ENCODE measurements around the gene ESRRG.

ESRRG gene

DNA sequence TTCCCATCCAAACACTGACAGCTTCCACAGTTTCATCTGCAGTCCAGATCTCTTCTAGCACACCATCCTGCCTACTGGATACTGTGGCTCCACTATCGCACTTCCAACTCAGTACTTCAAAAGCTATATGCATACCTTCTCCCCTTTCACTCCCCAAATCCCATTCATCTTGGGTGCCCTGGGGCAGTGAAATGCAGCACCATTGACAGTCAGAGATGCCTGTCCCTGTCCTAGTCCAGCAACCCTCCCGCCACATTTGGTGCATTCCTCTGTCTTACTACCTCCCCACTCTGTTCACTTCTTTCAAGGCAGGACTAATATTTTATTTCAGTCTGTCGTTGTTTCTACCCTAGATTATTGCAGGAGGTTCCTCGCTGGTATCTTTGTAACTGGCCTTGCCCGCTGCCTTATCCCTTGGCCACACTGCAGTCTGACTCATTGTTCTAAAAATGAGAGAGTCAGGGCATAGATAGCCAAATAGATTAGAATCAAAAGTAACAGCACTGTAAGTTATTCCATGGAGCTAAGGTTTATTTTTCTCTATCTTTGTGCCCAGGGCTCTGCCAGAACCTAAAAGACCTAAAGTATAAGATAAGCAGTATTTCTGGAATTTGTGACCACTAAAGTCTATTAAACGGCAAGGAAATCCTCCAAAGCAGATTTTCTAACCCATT is 96.7 kb downstream of the ESRRG start:
- no peak for DNase-seq

DNA sequence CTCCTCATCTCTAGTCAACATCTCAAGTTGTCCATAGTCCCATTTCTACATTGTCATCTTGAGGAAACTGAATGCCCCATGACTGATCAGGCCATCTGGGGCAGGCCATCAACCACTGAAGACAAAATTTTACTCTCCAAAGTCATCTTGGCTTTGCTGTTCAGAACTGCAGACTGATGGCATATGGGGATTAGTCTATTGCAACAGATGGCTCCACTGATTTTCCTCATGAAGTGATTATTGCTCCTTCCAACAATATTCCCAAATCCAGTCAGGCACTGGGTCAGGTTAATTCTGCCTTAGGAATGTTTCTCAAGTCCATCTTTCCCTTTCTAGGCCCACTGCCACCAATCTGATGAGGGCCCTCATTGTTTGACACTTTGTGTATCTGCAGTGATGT is 101.7 kb downstream of the ESRRG start:
- peak; percentile 2 for DNase-seq

DNA sequence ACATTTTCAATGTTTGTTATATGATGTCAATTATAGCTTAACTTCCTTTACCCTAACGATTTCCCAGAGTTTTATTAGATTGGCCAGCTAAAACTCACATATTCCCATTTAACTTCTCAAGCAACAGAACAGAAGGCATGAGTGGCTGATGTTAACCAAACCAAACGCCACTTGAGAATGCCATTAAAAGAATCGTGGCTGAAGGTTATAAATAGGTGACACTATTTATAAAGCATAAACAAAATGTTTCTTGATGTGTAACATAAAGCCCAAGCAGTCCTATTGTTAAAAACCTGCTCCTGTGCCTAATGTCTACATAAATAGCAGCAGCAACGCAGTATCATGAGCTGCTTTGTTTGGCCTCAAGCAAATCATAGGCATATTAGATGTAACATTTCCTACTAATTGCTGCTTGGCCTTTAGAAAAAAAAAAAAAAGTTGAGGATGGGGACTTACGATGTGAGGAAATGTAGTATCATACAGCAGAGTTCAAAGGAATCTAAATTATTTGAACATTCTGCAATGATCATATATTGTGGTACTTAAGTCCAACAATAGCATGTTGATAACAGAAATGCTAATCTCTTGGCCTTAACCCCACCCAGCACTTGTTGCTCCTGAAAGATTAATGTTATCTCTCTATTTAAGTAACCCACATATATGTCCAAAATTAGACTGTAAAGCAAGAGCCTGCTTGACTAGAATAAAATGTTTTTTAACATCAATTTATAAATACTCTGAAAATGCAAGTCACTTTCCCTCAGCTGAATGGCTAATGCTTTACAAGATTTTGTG is 106.0 kb downstream of the ESRRG start:
- DNase-seq = no peak

DNA sequence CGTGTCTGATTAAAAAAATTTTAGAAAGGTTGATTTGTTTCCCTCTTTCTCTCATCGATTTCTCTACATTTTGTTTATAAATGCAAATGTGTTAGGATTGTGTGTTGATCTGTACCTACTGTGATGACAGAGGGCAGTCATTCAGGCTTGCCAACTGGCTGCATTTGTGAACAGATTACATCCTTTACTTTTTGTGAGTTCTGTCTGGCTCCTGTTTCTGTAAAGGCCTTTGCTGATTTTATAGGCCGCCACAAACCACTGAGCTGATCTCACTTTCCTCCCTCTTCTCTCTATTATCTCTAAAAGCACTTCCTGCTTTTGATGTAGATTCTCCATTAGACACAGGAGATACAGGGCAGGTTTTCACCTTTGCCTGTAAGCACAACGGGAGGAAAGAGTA is 106.8 kb downstream of the ESRRG start:
- no peak for DNase-seq

DNA sequence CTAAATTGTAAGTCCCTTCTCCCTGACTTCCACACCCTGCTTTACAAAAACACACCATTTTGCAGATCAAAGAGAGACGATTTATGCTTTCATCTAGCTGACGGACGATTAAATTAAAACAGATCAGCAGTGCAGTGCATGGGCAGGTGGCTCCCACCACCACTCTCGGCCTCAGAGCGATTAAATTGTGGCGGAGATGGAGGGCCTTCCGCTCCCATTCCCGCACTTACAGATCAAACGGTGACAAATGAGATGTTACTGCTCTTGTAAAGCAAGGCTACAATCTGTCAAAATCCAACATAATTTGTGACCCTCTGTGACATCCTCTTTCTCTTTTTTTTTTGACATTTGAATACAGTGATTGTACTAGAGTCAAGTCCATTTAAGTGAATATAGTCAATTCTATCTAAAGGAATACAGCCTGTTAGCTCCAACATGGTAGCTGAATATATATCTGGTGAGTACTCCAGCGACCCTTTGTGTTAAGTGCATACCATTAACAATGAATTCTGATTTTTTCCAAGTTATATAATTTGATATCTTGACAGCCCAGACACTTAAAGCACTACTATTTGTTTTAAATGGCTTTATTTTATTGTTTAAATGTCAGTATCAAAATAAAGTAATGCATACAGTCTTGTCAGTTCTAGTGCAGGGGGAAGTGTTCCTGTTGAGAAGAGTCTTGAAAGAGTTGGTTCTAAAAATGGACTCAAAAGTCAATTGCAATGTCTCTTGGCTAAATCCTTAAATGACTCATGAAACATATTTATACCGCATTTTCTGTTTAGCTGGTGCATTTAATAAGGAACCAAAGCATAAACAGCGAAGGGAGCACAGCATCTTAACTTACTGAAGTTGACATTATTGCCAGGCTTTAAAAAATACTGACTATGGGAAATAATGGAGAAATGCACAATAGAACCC is 109.0 kb downstream of the ESRRG start:
- no peak for DNase-seq

DNA sequence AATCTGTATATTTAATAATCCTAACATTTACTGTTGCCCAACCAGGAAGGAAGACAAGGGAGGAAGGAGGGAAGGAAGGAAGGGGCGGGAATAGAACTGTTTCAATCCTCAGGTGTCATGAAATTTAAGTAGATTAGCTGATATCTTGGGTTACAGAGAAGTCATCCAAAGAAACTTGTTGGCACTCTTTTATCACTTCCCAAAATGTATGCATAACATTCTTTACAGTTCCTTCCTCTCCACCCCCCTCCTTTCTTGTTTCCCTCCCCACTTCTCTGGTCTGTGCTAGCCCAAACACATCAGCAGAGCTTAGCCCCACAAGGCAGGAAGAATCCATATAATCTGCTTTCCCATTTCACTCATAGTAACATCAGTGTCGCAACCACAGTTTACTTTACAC is 110.9 kb downstream of the ESRRG start:
- no peak for DNase-seq

DNA sequence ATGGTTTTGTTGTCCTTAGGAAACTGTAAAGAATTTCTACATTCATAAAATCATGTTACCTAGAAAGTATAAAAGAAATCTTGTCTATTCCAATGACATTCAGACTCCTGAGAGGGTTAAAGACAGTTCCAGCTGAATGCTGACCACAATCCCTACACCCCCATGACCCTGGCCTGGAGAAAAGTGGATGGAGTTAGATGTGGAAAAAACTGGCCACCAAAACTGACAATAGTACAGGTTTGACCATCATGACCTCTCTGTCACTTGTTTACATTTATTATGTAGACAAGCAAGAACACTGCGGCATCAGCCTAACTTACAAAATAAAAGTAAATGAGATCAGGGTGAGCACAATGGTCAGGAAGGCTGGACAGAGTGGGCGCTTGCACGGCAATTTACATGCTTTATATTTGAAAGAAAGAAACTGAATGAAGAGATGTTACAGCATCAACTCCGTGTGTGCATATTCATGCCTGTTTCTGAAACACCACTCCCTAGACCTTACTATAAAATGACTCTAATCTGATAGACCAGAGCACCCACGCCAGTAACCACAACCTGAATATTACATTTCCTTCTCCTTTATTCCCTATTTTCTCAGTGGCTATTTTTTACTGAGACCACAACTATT is 116.0 kb downstream of the ESRRG start:
- DNase-seq = no peak

DNA sequence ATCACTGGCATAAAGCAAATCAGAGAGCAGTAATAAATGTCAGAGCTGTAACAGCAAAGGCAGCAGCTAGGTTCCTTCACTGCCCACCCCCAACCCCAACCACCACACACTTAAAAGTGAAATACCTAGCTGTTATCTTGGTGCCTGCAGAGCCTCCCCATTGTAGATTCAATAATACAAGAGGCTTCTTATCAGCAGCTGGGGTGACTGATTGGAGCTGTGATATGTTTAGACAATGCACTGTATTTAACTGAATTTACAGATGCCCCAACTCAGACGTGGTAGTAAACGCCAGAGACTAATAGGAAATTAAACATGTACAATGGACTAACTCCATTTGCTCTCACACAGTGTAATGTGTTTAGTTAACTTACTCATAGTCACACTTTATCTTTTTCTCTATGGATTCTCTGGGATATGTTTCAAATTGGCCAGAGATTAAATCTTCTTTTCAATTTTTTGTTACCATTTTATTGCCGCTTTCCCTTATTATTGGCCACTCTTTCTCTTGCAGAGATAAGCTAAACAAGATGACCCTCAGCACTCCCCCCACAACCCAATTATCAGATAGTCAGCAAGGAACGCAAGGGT is 117.1 kb downstream of the ESRRG start:
- no peak for DNase-seq

DNA sequence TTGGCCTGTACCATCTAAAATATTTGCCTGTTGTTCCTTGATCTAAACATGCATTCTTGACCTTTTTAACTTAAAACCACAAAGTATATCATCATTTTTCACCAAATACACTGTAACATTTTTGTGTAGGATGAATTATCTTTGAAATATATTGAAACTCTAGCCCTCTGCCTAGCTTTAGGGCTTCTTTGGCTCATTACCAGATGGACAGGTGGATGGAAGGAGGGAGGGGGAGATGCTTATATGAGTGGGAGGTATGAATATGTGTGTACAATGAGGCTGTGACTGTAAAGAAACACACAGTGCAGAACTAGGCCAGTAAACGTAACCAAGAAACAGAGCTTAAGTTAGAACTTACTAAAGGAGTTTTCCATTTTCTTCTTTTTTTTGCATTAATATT is 118.5 kb downstream of the ESRRG start:
- peak; percentile 16 for DNase-seq

DNA sequence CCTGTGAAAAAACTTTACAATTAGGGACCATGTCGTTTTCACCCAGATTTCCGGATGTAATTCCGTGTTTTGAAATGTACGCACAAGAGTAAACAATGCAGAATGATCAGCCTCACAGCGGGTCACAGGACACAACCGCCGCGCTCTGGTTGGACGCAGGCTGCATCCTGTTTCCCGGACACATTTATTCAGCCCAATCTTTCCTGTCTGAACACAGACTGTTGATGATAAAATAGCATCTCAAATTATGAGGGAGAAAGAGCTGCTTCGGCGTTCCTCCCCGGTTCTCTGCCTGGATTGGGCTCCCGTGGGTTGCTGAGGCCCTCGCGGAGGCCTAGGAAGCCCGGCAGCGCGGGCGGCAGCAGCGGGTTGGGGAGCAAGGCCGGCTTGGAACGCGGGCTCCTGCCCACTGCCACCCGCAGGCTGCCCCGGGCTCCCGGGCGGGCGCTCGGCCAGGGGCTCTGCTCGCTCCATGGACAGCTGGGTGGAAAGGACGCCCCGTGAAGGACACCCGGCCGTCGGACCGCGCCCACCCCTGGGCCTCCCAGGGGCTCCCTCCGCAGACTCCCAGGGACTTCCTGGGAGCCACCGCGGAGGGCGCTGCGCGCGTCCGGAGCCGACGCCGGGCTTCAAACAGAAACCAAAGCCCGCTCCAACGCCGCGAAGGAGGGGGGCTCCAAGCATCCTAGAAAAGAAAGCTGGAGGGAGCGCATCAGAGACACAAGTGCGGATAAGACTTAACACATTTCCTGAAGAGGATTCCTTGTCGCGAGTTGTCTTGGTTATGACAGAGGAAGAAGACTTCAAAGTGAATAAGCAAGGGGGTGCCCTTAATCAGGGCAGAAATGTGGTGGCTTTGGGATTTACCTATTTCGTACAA is 122.3 kb downstream of the ESRRG start:
- DNase-seq = peak; percentile 17

DNA sequence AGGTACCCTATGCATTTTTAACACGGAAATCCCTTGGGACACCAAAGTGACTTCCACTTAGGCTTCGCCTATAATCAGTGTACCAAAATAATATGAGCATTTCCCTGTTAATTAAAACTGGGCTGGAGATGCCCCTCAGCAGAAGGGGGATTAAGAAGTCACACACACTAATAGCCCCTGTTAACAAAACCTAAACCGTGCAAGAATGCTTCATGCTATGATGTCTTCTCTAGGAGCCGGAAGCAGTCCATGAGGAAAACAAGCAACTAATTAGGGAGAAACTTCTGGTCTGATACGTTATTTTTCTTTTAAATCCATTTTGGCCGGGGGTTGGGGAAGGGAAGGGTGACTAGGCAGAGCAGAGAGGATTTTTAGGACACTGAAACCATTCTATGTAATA is 123.4 kb downstream of the ESRRG start:
- no peak for DNase-seq

DNA sequence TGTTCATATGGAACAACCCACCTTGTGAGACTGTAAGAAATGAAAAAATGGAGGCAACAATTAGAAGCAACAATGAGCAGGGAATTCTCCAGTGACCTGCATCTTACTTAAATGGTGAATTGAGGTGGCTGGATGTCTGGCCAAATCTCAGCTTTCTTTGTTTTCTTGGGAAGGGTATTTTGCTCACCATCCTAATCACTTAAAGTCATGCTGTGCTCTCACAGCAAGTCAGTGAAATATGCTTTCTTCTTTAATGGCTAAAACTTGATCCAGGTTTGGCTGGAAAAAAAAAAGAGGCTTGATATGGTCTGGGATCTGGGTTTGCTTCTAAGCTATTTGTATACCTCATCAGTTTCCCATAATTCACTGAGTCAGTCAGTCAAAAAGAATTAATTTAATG is 124.8 kb downstream of the ESRRG start:
- DNase-seq = no peak

DNA sequence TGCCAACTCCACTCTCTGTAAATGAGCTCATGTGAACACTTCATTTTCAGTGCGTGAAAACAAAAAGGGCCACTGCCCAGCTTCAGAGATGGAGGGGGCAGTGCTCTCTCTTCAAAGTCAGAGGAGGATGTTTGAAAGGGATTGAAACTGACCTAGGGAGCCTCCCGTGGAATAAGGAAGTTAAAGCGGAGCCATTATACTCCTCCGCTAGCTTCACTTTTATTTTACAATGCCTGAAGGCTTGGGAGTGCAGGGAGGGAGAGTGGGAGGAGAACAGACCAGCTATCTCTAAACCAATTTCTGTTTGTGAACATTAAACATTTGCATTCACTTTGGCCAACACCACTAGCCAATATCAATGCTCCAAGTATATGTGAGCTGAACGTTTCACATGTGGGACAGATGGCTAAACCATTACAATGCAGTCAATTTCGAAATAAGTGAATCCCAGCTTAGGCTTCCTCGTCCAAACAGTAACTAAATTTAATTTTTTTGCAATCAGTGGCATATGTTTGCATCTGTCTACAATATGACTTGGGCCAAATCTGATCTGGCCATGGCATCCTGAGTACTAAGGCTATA is 126.9 kb downstream of the ESRRG start:
- no peak for DNase-seq

DNA sequence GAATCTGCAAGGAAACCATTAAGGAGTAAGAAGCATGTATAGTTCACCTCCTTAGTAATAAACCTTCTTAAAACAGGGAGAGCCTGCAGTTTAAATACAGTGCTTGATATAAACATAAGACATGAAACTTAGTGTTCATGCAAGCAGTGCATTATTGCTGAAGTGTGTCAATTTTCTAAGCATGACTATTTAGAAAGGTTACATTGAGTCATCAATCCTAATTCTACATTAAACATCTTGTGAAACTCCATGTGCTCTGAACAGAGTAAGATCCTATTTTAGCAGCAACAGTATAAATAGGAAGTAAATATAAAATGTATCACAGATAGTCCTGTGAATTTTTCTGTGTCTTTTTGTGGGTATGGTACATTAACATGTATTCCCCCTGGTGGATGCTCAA is 135.5 kb downstream of the ESRRG start:
- no peak for DNase-seq

DNA sequence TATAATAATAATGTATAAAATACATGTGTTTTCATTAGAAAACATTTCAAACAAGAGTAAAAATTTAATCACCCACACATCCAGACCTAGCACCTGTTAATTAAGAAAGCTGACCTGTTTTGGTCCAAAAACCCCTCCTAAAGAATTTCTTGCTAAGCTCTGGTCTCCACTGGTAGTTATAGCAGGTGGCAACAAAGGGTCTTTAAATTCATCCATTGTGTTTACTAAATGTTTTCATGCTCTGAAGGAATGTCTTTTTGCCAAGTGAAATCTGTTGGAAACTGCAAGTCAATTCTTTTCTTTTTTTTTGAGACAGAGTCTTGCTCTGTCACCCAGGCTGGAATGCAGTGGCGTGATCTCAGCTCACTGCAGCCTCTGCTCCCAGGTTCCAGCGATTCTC is 141.1 kb downstream of the ESRRG start:
- DNase-seq = no peak

DNA sequence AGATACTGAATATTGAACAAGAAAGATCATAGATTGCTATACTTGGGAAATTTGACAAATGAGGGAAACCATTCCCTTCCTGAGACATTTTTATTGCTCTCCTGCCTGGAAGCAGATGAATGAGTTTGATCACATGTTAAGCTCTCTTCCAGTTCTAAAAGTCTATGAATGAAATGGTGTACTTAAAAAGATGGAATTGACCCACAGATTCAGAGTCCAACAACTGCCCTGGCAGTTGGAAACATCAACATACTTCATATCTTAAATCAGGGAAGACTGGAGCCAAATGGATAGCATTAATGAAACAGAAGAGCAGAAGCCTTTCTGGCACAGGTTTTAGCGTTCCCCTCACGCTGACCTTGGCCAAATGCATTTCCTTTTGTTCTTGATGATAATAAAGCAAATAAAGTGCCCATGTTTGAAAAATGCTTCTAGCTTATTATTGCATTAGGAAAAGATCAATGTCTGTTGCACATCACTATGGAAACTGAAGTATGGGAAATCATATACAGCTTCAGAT is 142.6 kb downstream of the ESRRG start:
- no peak for DNase-seq

DNA sequence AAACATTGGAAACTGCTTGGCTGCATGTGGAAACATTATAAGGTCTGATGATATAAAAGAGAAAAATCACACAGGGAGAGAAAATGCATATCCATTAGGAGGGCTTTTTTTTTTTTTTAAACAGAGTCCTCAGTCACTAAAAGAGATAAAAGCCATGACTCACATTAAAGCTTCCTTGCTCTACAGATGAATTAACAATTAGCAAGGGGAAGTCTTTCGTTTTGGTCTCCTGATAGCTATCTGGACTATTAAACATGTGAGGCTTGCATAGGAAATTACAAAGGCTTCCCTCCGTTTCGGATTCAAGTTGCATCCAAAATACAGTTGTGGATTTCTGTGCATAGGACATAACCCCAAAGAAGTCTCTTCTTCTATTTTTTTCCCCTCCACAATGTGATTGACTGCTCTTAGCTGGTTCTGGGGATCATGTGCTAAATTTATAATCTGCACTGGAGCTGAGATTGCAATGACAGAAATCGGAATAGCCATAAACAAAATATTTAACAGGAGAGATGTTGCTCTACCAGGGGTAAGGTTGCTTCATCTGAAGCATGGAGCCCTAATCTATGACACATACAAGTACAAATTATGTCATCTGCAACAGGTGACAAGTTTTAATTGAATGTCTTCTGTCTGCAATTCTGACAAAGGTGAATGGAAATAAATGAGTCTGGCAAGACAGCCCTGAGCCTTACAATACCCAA is 146.8 kb downstream of the ESRRG start:
- no peak for DNase-seq

DNA sequence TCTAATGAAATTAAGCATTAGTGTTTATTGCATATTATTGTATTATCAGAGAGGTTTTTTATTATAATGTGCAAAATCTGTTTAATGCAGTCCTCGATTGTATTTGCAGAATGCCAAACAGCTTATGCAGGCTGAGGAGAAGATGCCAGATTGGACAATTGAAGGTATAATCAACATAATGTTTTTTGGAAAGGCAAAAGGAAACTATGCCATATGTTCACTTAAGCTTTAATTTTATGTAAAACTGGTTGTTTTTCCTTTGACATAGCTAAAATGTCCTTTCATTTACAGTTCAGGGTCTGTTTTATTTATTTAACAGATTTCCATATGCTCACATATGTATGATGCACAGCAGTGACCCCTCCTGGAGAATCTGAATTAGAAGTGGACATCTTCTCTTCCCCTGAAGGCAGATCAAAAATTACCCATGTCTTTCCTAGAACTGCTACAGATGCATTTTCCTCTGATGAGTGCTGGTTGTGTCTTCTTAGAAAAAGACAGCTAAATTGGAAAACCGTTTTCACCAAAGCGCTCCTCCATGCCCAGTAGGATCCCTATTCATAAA is 156.5 kb downstream of the ESRRG start:
- DNase-seq = peak; percentile 2

DNA sequence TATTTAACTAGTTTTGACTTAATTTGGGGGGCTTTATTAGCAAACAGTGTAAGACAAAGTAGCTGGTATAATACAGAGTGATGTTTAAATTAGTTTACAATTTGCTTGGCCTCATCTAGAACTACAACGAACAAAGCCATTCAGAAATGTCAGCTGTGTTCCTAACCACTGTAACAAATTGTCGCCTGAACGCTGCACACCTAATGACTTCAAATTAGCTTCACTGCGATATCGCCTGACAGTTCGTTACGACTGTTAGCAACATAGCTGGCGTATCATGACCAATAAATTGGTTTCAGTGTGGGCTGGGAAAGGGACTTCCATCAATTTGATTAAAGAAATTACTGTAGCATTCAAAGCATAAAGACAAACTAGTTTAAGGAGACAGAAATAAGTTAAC is 160.1 kb downstream of the ESRRG start:
- no peak for DNase-seq

DNA sequence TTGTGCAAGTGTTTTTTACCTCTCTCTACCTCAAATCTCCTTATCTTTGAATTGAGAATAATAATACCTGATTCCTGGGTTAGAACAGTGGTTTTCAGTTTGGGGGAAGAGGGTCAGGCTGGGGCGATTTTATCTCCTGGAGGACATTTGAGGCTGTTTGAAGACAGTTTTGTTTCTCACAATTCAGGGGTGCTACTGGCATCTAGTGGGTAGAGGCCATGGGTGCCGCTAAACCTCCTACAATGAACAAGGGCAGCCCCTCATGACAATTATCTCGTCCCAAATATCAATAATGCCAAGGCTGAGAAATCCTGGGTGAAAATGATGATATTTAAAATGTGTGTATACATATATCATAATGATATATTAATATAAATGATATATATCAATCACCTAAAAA is 160.8 kb downstream of the ESRRG start:
- DNase-seq = no peak

Data from DMS 273 treated with DMSO at 0.1 percent for 48 hours (cell line).